MM.1S (cell line): ENCODE measurements around the gene OSBP2.

Experiments used
- DNase-seq: peaks from one replicate; pipeline ENCODE4 v3.0.0-alpha.2; 2015
- H2AFZ ChIP-seq: fragments of 300-600 bp; sonication (generic); 2 replicates; pipeline ENCODE4 v1.6.0; 2016; ENCODE audit warnings: antibody characterized with exemption, low read length
- H3F3A ChIP-seq: fragments of 300-600 bp; sonication (generic); 2 replicates; pipeline ENCODE4 v1.6.1; 2016; ENCODE audit warnings: mild to moderate bottlenecking, antibody characterized with exemption, low read length, moderate library complexity, mixed read lengths; ENCODE audit not compliant: insufficient read depth
- H3K27ac ChIP-seq: fragments of 300-600 bp; sonication (generic); 2 replicates; pipeline ENCODE4 v1.5.1; 2016; ENCODE audit warnings: mild to moderate bottlenecking, low read length
- H3K27me3 ChIP-seq: fragments of 300-600 bp; sonication (generic); replicated peaks from 2 replicates; pipeline ENCODE4 v1.6.0; 2016; ENCODE audit warnings: low read length; ENCODE audit not compliant: insufficient read depth
- H3K36me3 ChIP-seq: fragments of 300-600 bp; sonication (generic); replicated peaks from 2 replicates; pipeline ENCODE4 v1.6.1; 2016; ENCODE audit warnings: mild to moderate bottlenecking, low read length, mixed read lengths; ENCODE audit not compliant: insufficient read depth
- H3K4me1 ChIP-seq: fragments of 300-600 bp; sonication (generic); 2 replicates; pipeline ENCODE4 v1.6.1; 2016; ENCODE audit warnings: low read length, mixed read lengths
- H3K4me2 ChIP-seq: fragments of 300-600 bp; sonication (generic); 2 replicates; pipeline ENCODE4 v1.6.0; 2016; ENCODE audit warnings: low read depth, low read length
- H3K4me3 ChIP-seq: fragments of 300-600 bp; sonication (generic); 2 replicates; pipeline ENCODE4 v1.5.1; 2016; ENCODE audit warnings: low read length, mixed read lengths
- H3K79me2 ChIP-seq: fragments of 300-600 bp; sonication (generic); 2 replicates; pipeline ENCODE4 v1.6.1; 2016; ENCODE audit warnings: mixed run types, low read length, mixed read lengths
- H3K9ac ChIP-seq: fragments of 300-600 bp; sonication (generic); 2 replicates; pipeline ENCODE4 v1.6.1; 2016; ENCODE audit warnings: low read length, mixed read lengths
- H3K9me2 ChIP-seq: fragments of 300-600 bp; sonication (generic); replicated peaks from 2 replicates; pipeline ENCODE4 v1.6.1; 2016; ENCODE audit warnings: mild to moderate bottlenecking, low read length, mixed read lengths; ENCODE audit not compliant: insufficient read depth
- H3K9me3 ChIP-seq: fragments of 300-600 bp; sonication (generic); replicated peaks from 2 replicates; pipeline ENCODE4 v1.6.1; 2016; ENCODE audit warnings: mild to moderate bottlenecking, low read length, mixed read lengths; ENCODE audit not compliant: insufficient read depth
- H4K20me1 ChIP-seq: fragments of 300-600 bp; sonication (generic); 2 replicates; pipeline ENCODE4 v1.6.1; 2016; ENCODE audit warnings: mild to moderate bottlenecking, low read length, moderate library complexity, mixed read lengths; ENCODE audit not compliant: insufficient read depth
- CTCF ChIP-seq: fragments of 300-600 bp; sonication (generic); IDR thresholded peaks from 2 replicates; pipeline ENCODE4 v1.5.1; 2016; ENCODE audit warnings: antibody characterized with exemption, low read length, mixed read lengths
- EZH2 ChIP-seq: fragments of 300-600 bp; sonication (generic); optimal IDR thresholded peaks from 2 replicates; pipeline ENCODE3; 2017; ENCODE audit warnings: low read depth, mild to moderate bottlenecking, antibody characterized with exemption, low read length, mixed read lengths
- EZH2phosphoT487 ChIP-seq: fragments of 300-600 bp; sonication (generic); IDR thresholded peaks from 2 replicates; pipeline ENCODE4 v1.6.1; 2018; ENCODE audit warnings: antibody characterized with exemption, low read length

OSBP2 gene

GRCh38 chr22:30920407-30920806, 225.7 kb downstream of the OSBP2 start:
- no peaks in the 10 kb centered on the region for H4K20me1 ChIP-seq
- no peak overlapping the region for H3K9ac ChIP-seq
- no peaks in the 10 kb centered on the region for H3K36me3 ChIP-seq
- H3K4me1 ChIP-seq = no peaks in the 10 kb centered on the region
- TF ChIP-seq EZH2phosphoT487 (no peak), CTCF (peak; percentile 87)
- peak; percentile 72 for DNase-seq
- H2AFZ ChIP-seq = no peak overlapping the region
- 0 out of 2 replicates have a peak overlapping the region, but pooled peaks have one; percentile 3 for H3K4me2 ChIP-seq
- H3K4me3 ChIP-seq = no peak overlapping the region
- H3K27me3 ChIP-seq = no peaks in the 10 kb centered on the region
- H3K9me3 ChIP-seq = no peaks in the 10 kb centered on the region
- no peaks in the 10 kb centered on the region for H3K9me2 ChIP-seq
- H3K79me2 ChIP-seq = no peaks in the 10 kb centered on the region
- H3K27ac ChIP-seq = no peak overlapping the region
- no peaks in the 10 kb centered on the region for H3F3A ChIP-seq

GRCh38 chr22:30921108-30921507, 226.4 kb downstream of the OSBP2 start:
- no peaks in the 10 kb centered on the region for H3K4me1 ChIP-seq
- TF ChIP-seq CTCF = no peak
- no peak for TF ChIP-seq EZH2phosphoT487
- TF ChIP-seq EZH2 = no peak
- H2AFZ ChIP-seq = no peak overlapping the region
- H3F3A ChIP-seq = no peaks in the 10 kb centered on the region
- H3K27ac ChIP-seq = no peak overlapping the region
- no peaks in the 10 kb centered on the region for H3K9me3 ChIP-seq
- no peaks in the 10 kb centered on the region for H3K9me2 ChIP-seq
- no peaks in the 10 kb centered on the region for H4K20me1 ChIP-seq
- no peak overlapping the region for H3K4me2 ChIP-seq
- H3K79me2 ChIP-seq = no peaks in the 10 kb centered on the region
- no peak for DNase-seq
- no peak overlapping the region for H3K4me3 ChIP-seq
- no peaks in the 10 kb centered on the region for H3K27me3 ChIP-seq
- no peaks in the 10 kb centered on the region for H3K36me3 ChIP-seq
- H3K9ac ChIP-seq = no peak overlapping the region

- Histone ChIP-seq H3K4me2 (no peak overlapping the region), H3K36me3 (no peaks in the 10 kb centered on the region), H3K79me2 (no peaks in the 10 kb centered on the region), H3K4me1 (no peaks in the 10 kb centered on the region), H3F3A (no peaks in the 10 kb centered on the region), H3K9me3 (no peaks in the 10 kb centered on the region), H3K4me3 (no peak overlapping the region), H3K9ac (no peak overlapping the region), H3K27me3 (no peaks in the 10 kb centered on the region), H2AFZ (no peak overlapping the region), H3K9me2 (no peaks in the 10 kb centered on the region), H3K27ac (no peak overlapping the region), H4K20me1 (no peaks in the 10 kb centered on the region)
- no peak for TF ChIP-seq EZH2phosphoT487
- TF ChIP-seq EZH2 = no peak
- TF ChIP-seq CTCF = no peak
- no peak for DNase-seq
Observed at GRCh38 chr22:30922151-30922611, 227.5 kb downstream of the OSBP2 start.
